SU-DHL-6 (cell line): ENCODE measurements around the gene GREM2.

ENCODE experiments used
- EZH2phosphoT487 ChIP-seq: fragments of 200-600 bp; sonication (generic), shearing (Covaris generic); conservative IDR thresholded peaks from 2 replicates; pipeline ENCODE4 v1.6.1; 2018; ENCODE audit warnings: mild to moderate bottlenecking, antibody characterized with exemption, low read length, moderate library complexity, mixed read lengths
- TF ChIP-seq, protein P1 (sequence below): fragments of 200-600 bp; sonication (generic); IDR thresholded peaks from one replicate; pipeline ENCODE4 v1.5.1; 2017; ENCODE audit warnings: antibody characterized with exemption, mild to moderate bottlenecking, low read length, moderate library complexity; ENCODE audit not compliant: insufficient read depth, poor library complexity, severe bottlenecking

DNA sequence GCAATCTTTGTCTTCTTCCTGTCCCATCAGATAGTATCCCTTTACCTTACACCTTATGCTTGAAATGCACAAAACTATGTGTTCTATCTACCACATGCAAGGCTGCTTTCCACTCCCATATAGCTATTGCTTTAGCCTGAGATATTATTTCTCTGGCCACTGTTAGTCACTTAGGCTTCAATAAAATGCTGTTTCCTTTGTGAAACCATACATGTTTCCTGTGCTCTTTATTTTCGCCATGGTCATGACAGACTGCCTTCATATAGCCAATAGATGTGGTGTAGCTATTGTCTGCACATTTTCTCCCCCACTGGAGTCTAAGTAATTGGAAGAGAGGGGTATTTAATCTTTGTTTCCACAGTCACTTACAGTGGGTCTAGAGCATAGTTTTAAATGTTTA is 108.4 kb downstream of the GREM2 start:
- TF ChIP-seq, protein P1, sequence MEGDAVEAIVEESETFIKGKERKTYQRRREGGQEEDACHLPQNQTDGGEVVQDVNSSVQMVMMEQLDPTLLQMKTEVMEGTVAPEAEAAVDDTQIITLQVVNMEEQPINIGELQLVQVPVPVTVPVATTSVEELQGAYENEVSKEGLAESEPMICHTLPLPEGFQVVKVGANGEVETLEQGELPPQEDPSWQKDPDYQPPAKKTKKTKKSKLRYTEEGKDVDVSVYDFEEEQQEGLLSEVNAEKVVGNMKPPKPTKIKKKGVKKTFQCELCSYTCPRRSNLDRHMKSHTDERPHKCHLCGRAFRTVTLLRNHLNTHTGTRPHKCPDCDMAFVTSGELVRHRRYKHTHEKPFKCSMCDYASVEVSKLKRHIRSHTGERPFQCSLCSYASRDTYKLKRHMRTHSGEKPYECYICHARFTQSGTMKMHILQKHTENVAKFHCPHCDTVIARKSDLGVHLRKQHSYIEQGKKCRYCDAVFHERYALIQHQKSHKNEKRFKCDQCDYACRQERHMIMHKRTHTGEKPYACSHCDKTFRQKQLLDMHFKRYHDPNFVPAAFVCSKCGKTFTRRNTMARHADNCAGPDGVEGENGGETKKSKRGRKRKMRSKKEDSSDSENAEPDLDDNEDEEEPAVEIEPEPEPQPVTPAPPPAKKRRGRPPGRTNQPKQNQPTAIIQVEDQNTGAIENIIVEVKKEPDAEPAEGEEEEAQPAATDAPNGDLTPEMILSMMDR, result no peak
- no peak for TF ChIP-seq EZH2phosphoT487
